Measurements from ENCODE around the gene KRT23. TPM values are rescaled to one million over a fixed set of nuclear protein-coding genes. Genes with fewer than 3 reads are reported as not detected.
A peak's percentile ranks its signal among the peaks of the same experiment; 100 is the strongest.

The KRT23 gene
- total RNA-seq, 4 donors from 2014 or later = 0.38 to 19.6 (median 4.9) TPM

GRCh38 chr17:40958086-40958953, 20.9 kb upstream of the KRT23 start:
- Histone ChIP-seq H3K27me3 (peaks cover 0 to 10% (median 0%) of the 10 kb centered on the region in 4 donors), H3K9me3 (no peaks in the 10 kb centered on the region), H3K36me3 (no peaks in the 10 kb centered on the region), H3K4me1 (peaks cover 4 to 55% (median 21%) of the 10 kb centered on the region in 3 donors), H3K27ac (peak overlapping the region; percentile 5 to 63 (median 43)), H3K4me3 (no peak overlapping the region)
- intact Hi-C loops (cut with DNase I) = no loop called here
- DNase-seq = no peak
- TF ChIP-seq POLR2A (IDR thresholded peaks at IDR 0.05) = no peak
- TF ChIP-seq, protein P1, sequence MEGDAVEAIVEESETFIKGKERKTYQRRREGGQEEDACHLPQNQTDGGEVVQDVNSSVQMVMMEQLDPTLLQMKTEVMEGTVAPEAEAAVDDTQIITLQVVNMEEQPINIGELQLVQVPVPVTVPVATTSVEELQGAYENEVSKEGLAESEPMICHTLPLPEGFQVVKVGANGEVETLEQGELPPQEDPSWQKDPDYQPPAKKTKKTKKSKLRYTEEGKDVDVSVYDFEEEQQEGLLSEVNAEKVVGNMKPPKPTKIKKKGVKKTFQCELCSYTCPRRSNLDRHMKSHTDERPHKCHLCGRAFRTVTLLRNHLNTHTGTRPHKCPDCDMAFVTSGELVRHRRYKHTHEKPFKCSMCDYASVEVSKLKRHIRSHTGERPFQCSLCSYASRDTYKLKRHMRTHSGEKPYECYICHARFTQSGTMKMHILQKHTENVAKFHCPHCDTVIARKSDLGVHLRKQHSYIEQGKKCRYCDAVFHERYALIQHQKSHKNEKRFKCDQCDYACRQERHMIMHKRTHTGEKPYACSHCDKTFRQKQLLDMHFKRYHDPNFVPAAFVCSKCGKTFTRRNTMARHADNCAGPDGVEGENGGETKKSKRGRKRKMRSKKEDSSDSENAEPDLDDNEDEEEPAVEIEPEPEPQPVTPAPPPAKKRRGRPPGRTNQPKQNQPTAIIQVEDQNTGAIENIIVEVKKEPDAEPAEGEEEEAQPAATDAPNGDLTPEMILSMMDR (IDR thresholded peaks at IDR 0.05) = no peak
- 69 to 71% methylated on average over 12 of the region's 12 CpGs for WGBS, 2 donors

DNA sequence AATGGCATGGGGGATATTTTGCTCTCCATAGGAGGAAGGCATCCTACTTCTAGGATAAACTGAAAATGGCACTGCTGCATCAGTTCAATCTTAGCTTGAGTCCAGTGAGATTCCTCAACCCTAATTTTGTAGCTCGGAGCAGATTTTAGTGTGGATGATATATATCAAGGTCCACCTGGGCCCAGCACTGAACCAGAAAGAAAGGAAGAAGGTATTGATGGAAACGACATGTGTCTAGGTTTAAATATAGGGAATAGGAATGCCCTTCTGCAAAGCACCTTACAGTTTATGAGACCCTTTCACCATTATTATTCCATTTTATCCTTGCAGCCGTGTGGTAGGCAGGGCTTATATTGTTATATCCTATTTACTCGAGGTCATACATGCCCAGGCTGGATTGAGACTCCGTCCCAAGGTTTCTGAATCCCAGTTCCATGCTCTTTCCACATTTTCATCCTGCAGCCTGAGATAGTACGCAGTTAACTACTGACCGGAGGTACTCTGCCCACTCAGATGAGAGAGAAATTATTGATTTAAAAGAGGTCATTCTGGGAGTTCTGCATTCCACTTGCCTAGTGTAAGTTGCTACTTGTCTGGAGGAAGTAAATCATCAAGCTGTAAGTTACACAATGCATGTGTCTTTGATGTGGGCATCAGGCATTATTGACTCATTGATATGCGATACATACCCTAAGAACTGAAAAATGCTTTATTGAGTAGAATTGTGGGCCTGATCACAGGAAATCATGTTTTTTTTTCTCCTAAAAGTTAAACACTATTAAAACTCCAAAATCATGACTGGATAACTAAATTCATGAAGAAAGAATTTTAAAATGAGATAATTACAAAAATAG, 19.2 kb upstream of the KRT23 start:
- TF ChIP-seq, protein P1 (IDR thresholded peaks at IDR 0.05) = no peak
- no peak for TF ChIP-seq POLR2A (IDR thresholded peaks at IDR 0.05)
- no peaks in the 10 kb centered on the region for H3K36me3 ChIP-seq
- H3K4me3 ChIP-seq = no peak overlapping the region
- peaks cover 4 to 70% (median 29%) of the 10 kb centered on the region in 3 donors for H3K4me1 ChIP-seq
- H3K9me3 ChIP-seq = no peaks in the 10 kb centered on the region
- DNase-seq = no peak
- peak overlapping the region in 3 of 4 donors; percentile 35 to 63 (median 51) for H3K27ac ChIP-seq
- 48 to 53% methylated on average over 8 of the region's 8 CpGs for whole genome bisulfite sequencing, 2 donors
- H3K27me3 ChIP-seq = peaks cover 0 to 10% (median 0%) of the 10 kb centered on the region in 4 donors
- intact Hi-C loops (cut with DNase I) = no loop called here

- WGBS, 2 donors = 51 to 57% methylated on average over 2 of the region's 2 CpGs
- H3K4me3 ChIP-seq = no peak overlapping the region
- no peak for TF ChIP-seq POLR2A (IDR thresholded peaks at IDR 0.05)
- TF ChIP-seq, protein P1 (IDR thresholded peaks at IDR 0.05) = no peak
- H3K4me1 ChIP-seq = peaks cover 4 to 62% (median 29%) of the 10 kb centered on the region in 3 donors
- H3K27ac ChIP-seq = peak overlapping the region; percentile 5 to 74 (median 44)
- no peaks in the 10 kb centered on the region for H3K9me3 ChIP-seq
- H3K36me3 ChIP-seq = no peaks in the 10 kb centered on the region
- DNase-seq = no peak
- H3K27me3 ChIP-seq = peaks cover 0 to 27% (median 0%) of the 10 kb centered on the region in 4 donors
- intact Hi-C loops (cut with DNase I) = no loop called here
Observed at GRCh38 chr17:40953881-40954280, 16.4 kb upstream of the KRT23 start.

DNA sequence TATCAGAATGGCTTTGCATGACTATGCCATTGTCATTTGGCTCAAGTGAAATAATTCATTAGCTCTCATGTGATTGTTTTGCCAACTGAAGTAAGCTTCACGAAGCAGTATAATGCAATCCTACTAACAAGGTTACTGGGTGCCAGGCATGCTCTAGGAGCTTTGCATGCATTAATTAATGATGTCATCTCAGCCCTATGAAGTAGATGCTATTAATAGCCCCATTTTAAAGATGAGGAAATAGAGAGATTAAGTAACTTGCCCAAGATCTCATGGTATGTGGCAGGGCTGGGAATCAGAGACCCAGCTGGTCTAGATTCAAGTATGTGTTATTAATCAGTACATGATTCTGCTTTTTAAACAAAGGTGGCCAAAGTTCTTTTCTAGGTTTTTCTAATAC, 15.2 kb upstream of the KRT23 start:
- WGBS, 2 donors = 13 to 25% methylated on average over 1 of the region's 1 CpG
- Histone ChIP-seq H3K27ac (peak overlapping the region in 3 of 4 donors; percentile 64 to 74 (median 65)), H3K4me1 (peaks cover 0 to 49% (median 23%) of the 10 kb centered on the region in 3 donors), H3K36me3 (no peaks in the 10 kb centered on the region), H3K27me3 (peaks cover 0 to 39% (median 0%) of the 10 kb centered on the region in 4 donors), H3K4me3 (no peak overlapping the region), H3K9me3 (no peaks in the 10 kb centered on the region)
- no peak for TF ChIP-seq POLR2A (IDR thresholded peaks at IDR 0.05)
- intact Hi-C loops (cut with DNase I) = no loop called here
- no peak for DNase-seq

- TF ChIP-seq, protein P1 (IDR thresholded peaks at IDR 0.05) = no peak
- TF ChIP-seq POLR2A (IDR thresholded peaks at IDR 0.05) = no peak
- peak overlapping the region in 2 of 4 donors; percentile 12 to 14 for H3K27ac ChIP-seq
- H3K9me3 ChIP-seq = no peaks in the 10 kb centered on the region
- H3K4me1 ChIP-seq = peaks cover 0 to 44% (median 18%) of the 10 kb centered on the region in 3 donors
- no peak overlapping the region for H3K4me3 ChIP-seq
- 74 to 85% methylated on average over 2 of the region's 2 CpGs for WGBS, 2 donors
- H3K36me3 ChIP-seq = no peaks in the 10 kb centered on the region
- intact Hi-C loops (cut with DNase I) = no loop called here
- DNase-seq = no peak
- peaks cover 0 to 41% (median 0%) of the 10 kb centered on the region in 4 donors for H3K27me3 ChIP-seq
Observed at GRCh38 chr17:40952154-40952553, 14.7 kb upstream of the KRT23 start.
